ENCODE data around the gene COL20A1. TPM values are rescaled to one million over a fixed set of nuclear protein-coding genes. Genes with fewer than 3 reads are reported as not detected.
"Not testable (repeated sequence)": the region's sequence is repeated elsewhere in the genome, so short reads cannot be mapped to it uniquely, and the experiment has no call there.

COL20A1 gene
- total RNA-seq, 1 donor from 2014 or later = 3.0 TPM

DNA sequence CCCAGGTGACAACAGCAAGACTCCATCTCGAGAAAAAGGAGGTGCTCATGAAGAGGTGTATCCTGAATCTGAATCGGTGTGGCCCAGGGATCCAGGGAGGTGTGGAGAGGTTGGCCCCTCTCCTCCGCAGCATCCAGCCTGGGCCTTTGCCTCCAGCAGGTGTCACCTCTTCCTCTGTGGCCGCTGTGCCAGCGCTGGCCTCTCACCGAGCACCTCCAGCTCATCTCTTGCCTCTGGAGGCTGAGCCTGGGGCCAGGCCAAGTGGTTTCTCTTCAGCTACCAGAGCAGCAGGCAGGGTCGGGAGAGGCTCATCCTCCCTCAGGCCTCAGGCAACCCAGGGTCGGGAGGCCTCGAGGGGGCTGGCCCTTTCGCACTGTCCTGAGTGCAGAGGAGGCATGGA lies 1.2 kb upstream of the COL20A1 start:
- no peak for DNase-seq

DNA sequence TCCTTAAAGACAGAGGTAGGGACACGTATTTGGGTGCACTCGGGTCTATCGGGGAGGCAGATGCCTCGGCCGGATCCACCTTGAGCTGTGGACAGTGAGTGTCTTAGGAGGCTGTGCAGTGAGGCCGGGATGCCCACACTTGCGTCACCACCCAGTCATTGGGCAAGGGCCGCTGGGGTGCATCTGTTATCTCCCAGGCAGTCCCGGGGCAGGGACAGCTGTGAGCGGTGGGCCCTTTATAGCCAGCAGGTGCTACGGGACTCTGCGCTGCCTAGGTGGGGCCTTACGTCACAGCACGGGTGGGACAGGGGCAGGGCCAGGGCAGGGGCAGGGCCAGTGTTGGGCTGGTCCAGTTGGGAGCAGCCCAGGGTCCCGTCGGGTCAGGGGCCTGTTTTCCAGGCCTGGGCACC lies 689 bp upstream of the COL20A1 start:
- DNase-seq = no peak

DNA sequence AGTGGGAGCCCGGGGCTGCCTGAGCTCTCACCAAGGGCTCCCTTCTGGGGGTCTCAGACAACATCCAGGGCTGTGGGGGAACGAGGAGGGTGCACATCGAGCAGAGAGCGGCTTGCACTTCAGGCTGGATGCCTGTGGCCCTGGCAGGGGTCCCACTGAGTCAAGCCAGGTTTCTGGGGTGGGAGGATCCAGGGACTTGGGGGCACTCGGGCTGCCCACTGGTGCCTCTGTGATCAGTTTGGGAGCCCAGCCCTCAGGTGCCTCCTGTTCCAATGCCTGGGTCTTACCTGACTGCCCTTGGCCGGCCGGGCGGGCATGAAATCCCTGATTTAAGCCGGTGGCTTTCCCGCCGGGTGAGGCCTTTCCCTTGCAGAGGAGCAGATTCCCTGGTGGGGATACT lies 470 bp downstream of the COL20A1 start:
- DNase-seq = no peak

DNA sequence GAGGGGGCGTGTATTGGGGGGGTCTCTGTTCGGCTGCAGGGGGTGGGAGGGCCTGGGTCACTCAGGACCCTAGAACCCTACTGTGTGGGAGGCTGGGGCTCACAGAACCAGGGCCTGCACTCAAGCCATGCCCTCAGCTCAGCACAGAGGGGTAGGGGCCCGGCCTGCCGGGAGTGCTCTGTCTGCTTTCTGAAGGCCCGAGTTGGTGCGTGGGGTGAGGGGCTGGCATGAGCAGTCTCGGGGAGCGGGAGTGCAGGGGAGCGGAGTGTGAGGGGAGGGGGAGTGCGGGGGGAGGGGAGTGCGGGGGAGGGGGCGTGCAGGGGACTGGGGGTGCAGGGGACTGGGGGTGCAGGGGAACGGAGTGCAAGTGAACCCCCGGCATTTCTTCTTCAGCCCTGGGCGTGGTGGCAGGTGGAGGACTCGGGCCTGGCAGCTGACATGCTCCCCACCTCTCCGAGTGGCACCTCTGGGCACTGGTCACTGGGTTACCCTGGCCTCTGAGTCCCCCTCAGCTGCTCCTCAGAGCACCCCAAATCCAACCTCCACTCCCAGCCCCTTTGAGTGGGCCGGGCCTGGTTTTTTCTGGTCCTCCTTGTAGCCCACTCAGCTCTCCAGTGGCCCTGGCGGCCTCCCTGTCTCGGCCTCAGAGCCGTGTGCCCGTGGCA lies 1.0 kb downstream of the COL20A1 start:
- no peak for DNase-seq

DNA sequence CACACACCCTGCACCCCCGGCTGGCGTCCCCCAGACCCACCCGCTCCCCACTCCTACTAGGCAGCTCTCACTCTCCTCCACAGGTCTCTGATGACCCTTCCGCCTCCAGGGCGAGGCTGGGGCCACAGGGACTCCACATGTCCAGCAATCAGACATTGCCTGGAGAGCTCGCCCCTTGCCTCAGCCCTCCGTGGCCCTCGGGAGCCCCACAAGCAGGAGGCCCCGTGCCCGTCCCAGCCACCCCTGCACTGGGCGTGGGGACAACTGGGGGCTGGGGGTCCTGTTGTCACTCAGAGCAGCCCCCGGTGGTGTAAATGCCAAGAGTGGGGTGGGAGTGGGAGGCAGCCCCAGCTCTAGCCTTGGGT lies 1.5 kb downstream of the COL20A1 start:
- DNase-seq = no peak

DNA sequence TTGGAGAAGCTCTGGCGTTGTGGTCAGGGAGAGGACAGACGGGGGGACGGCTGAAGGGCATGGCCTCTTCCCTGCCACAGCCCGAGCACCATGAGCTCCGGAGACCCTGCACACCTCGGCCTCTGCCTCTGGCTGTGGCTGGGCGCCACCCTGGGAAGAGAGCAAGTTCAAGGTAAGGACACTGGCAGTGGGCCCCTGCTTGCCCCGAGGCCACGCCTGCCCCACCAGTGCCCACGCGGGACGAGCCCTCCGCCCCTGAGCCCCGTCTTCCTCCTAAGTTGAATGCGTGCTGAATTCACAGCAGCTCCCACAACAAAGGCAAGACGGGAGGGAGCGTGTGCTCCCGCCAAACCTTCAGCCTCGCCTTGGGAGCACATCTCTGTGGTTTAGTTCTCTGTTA lies 2.0 kb downstream of the COL20A1 start:
- no peak for DNase-seq

DNA sequence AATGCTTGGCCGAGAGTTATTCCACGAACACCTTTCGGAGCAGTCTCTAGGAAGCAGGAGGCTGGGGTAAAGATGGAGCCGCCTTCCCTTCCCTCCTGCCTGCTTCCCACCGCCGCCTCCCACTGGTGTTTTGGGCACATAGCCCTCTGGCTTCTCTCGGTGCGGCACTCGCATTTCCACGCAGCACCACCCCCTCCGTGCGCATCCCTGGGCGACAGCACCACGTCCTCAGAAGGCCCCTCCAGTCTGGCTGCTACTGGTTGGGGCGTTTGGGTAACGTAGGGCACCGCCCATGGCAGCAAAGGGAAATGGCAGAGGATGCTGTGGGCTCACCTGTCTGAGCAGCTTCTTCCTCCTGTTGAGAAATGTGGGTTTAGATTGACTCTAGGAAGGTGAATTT lies 2.4 kb downstream of the COL20A1 start:
- DNase-seq = no peak

DNA sequence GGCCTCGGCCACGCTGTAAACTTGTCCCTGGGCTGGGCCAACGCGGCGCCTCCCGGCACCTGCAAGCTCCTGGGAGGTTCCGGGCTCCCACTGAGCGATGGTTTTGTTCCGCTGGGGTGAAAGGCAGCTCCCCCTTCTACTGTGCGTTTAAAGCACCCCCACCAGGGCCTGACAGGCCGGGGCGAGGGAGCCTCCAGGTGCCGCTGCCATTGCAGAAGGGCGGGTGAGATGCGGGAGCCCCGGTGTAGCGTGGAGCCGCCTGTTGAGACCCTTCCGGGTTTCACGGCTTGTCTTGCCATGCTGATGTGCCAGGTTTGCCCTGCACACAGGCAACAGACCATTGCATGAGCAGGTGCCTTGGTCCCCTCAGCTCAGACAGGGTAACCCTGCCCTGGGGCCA lies 2.9 kb downstream of the COL20A1 start:
- DNase-seq = no peak

DNA sequence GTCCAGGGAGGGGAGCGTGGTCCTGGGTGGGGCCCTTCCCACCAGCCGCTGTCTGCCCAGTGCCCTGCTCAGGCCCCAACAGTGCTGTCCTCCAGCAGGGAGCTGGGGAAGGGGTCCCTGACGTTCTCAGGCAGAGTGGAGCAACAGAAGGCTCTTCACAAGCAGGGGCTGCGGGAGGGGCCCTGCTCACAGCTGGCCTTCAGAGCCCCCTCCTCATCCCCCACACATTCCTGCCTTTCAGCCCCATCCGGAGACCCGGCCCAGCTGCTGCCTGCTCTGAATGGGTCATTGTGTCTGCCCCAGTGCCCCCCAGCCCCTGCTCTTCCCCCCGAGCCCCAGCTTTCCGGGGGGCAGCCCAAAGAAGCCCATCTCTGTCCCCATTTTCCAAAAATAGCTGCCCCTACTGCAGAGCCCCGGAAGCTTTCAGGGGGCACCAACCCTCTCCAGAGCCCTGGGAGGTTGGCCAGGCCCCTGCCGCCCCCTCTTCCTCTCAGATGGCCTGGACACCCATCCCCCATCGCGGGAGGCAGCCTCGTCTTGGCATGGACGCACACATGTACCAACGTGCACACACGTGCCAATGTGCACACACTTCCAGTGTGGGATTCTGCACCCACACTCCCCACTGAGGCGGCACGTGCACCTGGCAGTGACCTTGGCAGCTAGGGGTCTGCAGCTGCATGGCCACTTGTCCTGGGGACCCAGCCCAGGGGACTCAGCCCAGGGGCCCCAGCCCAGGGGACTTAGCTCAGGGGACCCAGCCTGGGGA lies 3.7 kb downstream of the COL20A1 start:
- no peak for DNase-seq

DNA sequence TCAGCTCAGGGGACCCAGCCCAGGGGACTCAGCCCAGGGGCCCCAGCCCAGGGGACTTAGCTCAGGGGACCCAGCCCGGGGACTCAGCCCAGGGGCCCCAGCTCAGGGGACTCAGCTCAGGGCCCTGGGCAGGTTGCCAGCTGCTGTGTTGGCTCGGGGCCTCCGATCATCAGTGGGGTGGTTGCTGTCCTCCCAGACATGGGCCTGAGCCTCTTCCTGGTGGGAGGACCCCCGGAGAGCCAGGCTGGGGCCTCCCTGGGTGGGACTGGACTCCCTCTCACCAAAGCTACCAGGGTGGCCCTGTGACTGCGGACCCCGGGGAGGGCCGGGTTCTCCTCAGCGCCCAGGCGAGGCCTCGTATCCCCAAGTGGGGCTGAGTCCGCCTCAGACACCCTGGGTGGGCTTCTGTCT lies 4.4 kb downstream of the COL20A1 start:
- no peak for DNase-seq

DNA sequence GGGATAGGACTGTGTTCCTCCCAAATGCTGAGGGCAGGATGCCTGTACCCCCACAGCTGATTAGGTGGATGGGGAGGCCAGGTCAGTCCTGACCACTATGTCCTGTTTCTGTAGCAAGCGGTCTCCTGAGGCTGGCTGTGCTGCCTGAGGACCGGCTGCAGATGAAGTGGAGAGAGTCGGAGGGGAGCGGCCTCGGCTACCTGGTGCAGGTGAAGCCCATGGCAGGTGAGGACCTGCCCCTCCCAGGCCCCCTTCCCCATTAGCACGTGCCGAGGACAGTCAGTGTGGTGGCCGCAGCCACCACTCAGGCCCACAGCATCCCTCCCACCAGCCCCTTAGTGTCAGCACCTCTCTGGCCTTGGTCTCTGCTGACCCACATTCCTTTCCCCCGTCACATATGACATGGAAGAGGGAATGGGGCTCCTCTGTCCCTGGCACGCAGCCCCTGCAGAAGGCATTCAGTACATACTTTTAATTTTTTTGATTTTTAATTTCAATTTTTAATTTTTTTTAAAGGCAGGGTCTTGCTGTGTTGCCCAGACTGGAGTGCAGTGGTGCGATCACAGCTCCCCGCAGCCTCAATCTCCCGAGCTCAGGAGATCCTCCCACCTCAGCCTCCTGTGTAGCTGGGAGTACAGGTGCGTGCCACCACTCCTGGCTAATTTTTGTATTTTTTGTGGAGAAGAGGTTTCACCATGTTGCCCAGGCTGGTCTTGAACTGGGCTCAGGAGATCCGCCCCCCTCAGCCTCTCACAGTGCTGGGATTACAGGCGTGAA lies 5.0 kb downstream of the COL20A1 start:
- DNase-seq = no peak

DNA sequence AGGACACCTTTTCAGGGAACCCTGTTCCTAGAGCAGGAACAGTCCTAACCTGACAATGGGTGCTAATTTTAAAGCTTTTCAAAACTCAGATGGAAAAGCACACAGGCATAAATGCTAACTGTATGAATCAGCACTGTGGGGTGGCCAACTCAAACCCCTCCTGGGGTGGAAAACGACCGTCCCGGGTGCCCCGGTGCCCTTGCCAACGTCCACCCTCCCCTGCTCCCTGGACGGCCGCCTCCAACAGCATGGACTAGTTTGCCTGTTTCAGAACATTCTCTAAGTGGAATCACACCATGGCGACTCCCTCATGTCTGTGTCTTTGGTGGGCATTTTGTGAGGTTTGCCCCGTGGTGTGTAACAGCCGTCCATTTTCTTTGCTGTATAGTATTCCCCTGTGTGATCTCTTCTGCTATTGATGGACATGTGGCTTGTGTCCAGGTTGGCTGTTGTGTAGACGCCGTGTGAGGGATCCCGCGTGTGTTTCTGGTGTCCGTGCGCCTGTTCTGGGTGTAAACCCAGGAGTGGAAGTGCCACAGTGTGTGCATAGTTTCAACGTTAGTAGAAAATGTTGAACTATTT lies 5.8 kb downstream of the COL20A1 start:
- DNase-seq = no peak

DNA sequence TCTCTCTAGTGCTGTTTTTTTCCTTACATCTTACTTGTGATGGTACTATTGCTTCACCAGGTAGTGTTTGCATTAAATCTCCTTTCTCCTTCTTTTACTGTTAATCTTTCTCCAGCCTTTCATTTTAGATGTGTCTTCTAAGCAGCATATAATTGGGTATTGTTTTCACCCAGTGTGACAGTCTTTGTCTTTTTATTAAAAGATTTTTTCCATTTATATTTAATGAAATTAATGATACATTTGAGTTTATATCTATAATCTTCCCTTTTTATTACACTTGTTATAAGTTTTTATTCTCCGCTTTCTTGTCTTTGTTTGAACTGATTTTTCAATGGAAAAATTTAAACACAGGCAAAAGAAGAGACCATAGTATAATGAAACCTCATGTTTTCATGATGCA lies 8.7 kb downstream of the COL20A1 start:
- DNase-seq = no peak

DNA sequence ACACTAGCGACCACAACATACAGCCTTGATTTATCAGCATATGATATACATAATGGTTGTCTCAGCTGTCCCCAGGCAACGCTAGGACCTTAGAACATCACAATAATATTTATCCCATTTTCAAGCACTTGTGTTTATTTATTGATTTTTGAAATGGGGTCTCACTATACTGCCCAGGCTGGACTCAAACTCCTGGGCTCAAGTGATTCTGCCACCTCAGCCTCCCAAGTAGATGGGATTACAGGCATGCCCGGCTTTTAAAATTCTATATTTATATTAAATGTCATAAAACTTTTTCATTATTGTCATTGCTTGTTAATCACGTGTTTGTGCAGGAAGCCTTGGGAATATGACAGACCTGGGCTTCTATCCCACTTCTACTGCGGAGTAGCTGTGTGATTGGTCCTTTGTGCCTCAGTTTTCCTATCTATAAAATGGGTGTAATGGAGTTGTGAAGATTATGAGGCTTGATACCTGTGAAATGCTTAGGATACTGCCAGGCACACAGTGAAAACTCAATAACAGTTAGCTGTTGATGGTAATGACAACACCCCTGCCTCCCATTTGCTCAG lies 10.2 kb downstream of the COL20A1 start:
- DNase-seq = no peak

DNA sequence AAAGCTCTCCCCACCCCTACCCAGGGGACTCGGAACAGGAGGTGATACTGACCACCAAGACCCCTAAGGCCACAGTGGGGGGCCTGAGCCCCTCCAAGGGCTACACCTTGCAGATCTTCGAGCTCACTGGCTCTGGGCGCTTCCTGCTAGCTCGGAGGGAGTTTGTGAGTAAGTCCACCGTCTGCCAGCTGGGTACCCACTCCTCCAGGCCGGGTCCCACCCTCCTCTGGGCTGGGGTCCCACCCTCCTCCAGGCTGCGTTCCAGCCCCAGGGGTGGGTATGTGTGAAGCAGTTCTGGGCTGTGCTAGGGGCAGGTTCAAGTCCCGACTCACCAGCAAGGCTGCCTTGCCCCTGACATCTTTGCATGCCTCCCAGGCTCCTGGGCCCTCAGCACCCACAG lies 12.4 kb downstream of the COL20A1 start:
- DNase-seq = no peak

DNA sequence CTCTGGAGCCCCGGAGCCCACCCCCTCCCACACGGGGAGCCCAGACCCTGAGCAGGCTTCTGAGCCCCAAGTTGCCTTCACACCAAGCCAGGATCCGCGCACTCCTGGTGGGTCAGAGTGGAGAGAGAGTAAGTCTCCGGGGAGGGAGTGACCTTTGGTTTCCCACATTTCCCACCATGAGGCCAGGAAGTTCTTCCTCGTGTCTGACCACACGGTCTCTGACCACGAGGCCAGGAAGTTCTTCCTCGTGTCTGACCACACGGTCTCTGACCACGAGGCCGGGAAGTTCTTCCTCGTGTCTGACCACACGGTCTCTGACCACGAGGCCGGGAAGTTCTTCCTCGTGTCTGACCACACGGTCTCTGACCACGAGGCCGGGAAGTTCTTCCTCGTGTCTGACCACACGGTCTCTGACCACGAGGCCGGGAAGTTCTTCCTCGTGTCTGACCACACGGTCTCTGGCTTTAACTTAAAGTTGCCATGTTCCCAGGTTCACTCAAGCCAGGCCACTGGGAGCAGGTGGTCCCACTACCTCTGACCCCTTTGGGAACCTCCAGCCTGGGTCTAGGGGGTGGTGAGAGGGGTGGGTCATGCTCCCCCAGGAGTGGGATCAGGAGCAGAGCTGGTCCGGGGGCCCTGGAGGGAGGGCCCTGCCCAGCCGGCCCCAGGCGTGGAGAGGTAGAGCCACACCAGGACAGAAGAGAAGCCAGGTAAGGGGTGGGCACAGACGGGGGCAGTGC lies 13.1 kb downstream of the COL20A1 start:
- not testable (repeated sequence) for DNase-seq

DNA sequence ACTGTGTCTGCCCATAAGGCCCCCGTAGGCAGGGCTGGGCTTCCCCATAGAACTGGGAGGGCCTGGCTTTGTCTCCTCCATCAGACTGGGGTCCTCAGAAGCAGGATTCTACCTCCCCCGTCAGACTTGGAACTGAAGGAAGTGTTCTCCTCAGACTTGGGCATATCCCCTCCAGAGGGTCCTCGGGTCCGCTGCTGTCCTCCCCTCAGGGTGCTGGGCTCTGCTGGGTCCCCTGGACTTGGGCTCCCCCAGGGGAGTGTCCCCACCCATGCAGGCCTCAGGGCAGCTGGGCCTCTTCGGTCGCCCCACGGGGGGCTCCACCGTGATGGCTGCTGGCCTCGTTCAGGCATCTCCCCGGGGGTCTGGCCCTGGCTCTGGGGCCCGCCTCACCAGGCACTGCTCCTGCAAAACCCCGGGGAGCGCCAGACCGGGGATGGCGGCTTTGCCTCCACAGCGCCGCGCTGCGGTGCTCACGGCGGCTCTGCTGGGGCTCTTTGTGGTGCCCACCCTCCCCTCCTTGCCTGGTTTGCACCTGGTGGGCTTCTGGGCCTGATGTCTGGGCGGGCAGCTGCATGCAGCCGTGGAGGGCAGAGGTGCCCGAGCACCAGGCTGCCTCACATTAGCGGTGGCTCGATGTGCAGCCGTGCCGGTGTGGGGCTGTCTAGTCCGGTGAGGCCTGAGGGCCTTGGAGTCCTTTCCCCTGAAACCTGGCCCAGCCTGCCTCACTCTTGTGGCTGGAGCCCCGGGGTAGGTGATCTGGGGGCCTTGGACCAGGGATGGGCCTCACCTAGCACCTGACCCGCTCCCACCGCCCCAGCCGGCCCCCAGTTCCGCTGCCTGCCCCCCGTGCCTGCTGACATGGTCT lies 13.9 kb downstream of the COL20A1 start:
- DNase-seq = no peak

DNA sequence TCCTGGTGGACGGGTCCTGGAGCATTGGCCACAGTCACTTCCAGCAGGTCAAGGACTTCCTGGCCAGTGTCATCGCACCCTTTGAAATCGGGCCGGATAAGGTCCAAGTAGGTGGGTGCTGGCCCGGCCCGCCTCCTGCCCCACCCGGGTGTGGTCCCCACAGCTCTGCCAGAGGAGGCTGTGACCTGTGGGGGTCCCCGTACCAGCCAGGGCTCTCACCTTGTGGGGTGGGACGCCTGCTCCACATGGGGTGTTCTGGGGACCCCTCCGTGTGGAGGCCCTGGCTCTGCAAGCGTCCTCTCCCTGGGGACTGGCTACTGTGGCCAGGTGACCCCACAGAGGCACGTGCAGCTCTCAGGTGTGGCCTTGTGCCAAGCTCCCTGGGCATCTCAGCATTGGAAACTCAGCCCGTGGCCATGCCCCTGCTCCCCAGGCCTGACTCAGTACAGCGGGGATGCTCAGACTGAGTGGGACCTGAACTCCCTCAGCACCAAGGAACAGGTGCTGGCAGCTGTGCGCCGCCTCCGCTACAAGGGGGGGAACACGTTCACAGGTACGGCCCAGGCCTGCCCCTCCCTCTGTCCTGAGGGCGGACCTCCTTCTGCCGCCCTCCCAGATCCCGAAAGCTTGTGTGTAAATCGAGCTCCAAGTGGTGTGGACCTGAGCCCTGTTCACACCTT lies 14.7 kb downstream of the COL20A1 start:
- no peak for DNase-seq

DNA sequence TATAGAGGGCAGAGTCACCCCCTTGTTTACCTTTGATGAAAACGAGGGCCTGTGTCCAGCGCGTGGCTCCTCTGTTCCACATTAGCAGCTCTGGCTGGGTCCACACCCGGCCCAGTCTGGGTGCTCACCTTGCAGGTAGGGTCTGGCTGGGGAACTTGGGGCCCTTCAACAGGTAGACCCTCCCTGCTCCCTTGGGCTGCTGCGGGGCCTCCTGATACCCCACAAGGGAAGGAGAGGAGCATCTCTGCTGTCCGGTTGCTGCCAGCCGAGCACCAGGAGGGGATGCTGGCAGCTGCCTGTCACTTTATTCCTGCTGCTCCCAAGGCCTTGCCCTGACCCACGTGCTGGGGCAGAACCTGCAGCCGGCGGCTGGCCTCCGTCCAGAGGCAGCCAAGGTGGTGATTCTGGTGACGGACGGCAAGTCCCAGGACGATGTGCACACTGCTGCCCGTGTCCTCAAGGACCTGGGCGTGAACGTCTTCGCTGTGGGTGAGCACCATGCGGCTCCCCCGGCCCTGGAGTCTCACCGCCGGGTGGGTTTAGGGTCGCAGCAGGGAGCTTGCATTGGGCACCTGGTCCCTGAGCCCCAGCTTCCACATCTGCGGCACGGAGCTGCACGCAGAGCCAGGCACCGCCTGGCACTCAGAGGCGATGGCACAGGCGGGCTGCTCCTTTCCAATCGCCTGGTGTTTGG lies 15.4 kb downstream of the COL20A1 start:
- no peak for DNase-seq

All from occipital lobe (tissue), 2 donors.